IMR-90 (cell line): ENCODE results near the gene GMEB1. TPM values are rescaled to one million over a fixed set of nuclear protein-coding genes. Genes with fewer than 3 reads are reported as not detected.

Experiments used
- ATAC-seq: fragments of 200-7000 bp; cut with Tn5 transposase; 2 replicates; pipeline ENCODE4 v1.9.1; 2020; ENCODE audit warnings: low read depth, mild to moderate bottlenecking, moderate library complexity
- BruUV-seq: library from RNA; stranded (reverse); fragments of 400-500 nt; replicated peaks from 2 replicates; lab custom pipeline; 2021; lab: Mats Ljungman, UMichigan
- CTCF ChIA-PET: fragments of 300-600 bp; formaldehyde crosslinking; extraction: SDS; loops from one replicate; lab custom pipeline; 2021; ENCODE audit warnings: antibody characterized with exemption; lab: Yijun Ruan, JAX
- POLR2A ChIA-PET: fragments of 300-600 bp; sonication (Branson Sonifier 250); formaldehyde crosslinking; loops from one replicate; lab custom pipeline; 2022; ENCODE audit warnings: antibody characterized with exemption; ENCODE audit not compliant: unreplicated experiment; lab: Charles Lee
- DNase-seq: peaks from one replicate; pipeline ENCODE4 v3.0.0; 2013
- H2AFZ ChIP-seq: replicated peaks from 2 replicates; pipeline ENCODE3; 2013; ENCODE audit warnings: low read length, mild to moderate bottlenecking; ENCODE audit not compliant: poor library complexity
- H2AK5ac ChIP-seq: 2 replicates; pipeline ENCODE4 v1.6.1; 2013; ENCODE audit warnings: low read depth, low read length, inconsistent platforms
- H2AK9ac ChIP-seq: replicated peaks from 2 replicates; pipeline ENCODE3; 2013; ENCODE audit warnings: mild to moderate bottlenecking, low read depth, low read length, moderate library complexity; ENCODE audit not compliant: poor library complexity
- H2BK120ac ChIP-seq: 2 replicates; pipeline ENCODE4 v1.6.1; 2013; ENCODE audit warnings: low read depth, low read length, inconsistent platforms
- H2BK15ac ChIP-seq: 3 replicates; pipeline ENCODE4 v1.6.1; 2013; ENCODE audit warnings: low read depth, low read length, inconsistent platforms
- H2BK20ac ChIP-seq: 2 replicates; pipeline ENCODE4 v1.6.1; 2013; ENCODE audit warnings: low read depth, mild to moderate bottlenecking, inconsistent platforms, low read length, moderate library complexity
- H2BK5ac ChIP-seq: 2 replicates; pipeline ENCODE4 v1.6.1; 2013; ENCODE audit warnings: mild to moderate bottlenecking, low read depth, low read length, inconsistent platforms; ENCODE audit not compliant: poor library complexity, severe bottlenecking
- H3K14ac ChIP-seq: replicated peaks from 2 replicates; pipeline ENCODE4 v1.6.1; 2013; ENCODE audit warnings: low read depth, low read length, inconsistent platforms
- H3K18ac ChIP-seq: 2 replicates; pipeline ENCODE4 v1.6.1; 2013; ENCODE audit warnings: low read depth, low read length, control low read depth
- H3K23ac ChIP-seq: 2 replicates; pipeline ENCODE4 v1.6.1; 2013; ENCODE audit warnings: low read depth, low read length, inconsistent platforms
- H3K27ac ChIP-seq: 2 replicates; pipeline ENCODE4 v1.5.1; 2013; ENCODE audit warnings: mild to moderate bottlenecking, control low read depth, low read length; ENCODE audit not compliant: insufficient read depth
- H3K27me3 ChIP-seq: 2 replicates; pipeline ENCODE4 v1.6.1; 2013; ENCODE audit warnings: low read length; ENCODE audit not compliant: control insufficient read depth, insufficient read depth
- H3K36me3 ChIP-seq: 2 replicates; pipeline ENCODE4 v1.6.1; 2013; ENCODE audit warnings: low read length, mixed read lengths; ENCODE audit not compliant: control insufficient read depth, insufficient read depth
- H3K4ac ChIP-seq: 2 replicates; pipeline ENCODE4 v1.6.1; 2013; ENCODE audit warnings: low read depth, low read length, inconsistent platforms
- H3K4me1 ChIP-seq: 2 replicates; pipeline ENCODE4 v1.6.1; 2013; ENCODE audit warnings: low read length, mixed read lengths; ENCODE audit not compliant: control insufficient read depth, insufficient read depth
- H3K4me2 ChIP-seq: 2 replicates; pipeline ENCODE4 v1.6.1; 2013; ENCODE audit warnings: low read depth, mild to moderate bottlenecking, control low read depth, low read length, moderate library complexity
- H3K4me3 ChIP-seq: 2 replicates; pipeline ENCODE4 v1.5.1; 2013; ENCODE audit warnings: low read depth, mild to moderate bottlenecking, control low read depth, low read length, moderate library complexity; ENCODE audit not compliant: insufficient read depth
- H3K56ac ChIP-seq: 2 replicates; pipeline ENCODE4 v1.6.1; 2013; ENCODE audit warnings: low read length, inconsistent platforms; ENCODE audit not compliant: insufficient read depth; ENCODE audit errors: extremely low read depth
- H3K79me1 ChIP-seq, 2 experiments: 2 replicates each; pipeline ENCODE4 v1.6.1; 2013; ENCODE audit warnings: low read length in 2 of 2, inconsistent platforms in 1 of 2, low read depth in 1 of 2
- H3K9ac ChIP-seq: 2 replicates; pipeline ENCODE4 v1.6.1; 2013; ENCODE audit warnings: low read depth, low read length, control low read depth
- H3K9me1 ChIP-seq: 2 replicates; pipeline ENCODE4 v1.6.1; 2013; ENCODE audit warnings: low read length, inconsistent platforms; ENCODE audit not compliant: insufficient read depth
- H3K9me3 ChIP-seq: 2 replicates; pipeline ENCODE4 v1.6.1; 2013; ENCODE audit warnings: low read length; ENCODE audit not compliant: control insufficient read depth, insufficient read depth
- H4K20me1 ChIP-seq: 2 replicates; pipeline ENCODE4 v1.6.1; 2013; ENCODE audit warnings: low read length, inconsistent platforms; ENCODE audit not compliant: insufficient read depth
- H4K5ac ChIP-seq: 2 replicates; pipeline ENCODE4 v1.6.1; 2013; ENCODE audit warnings: mild to moderate bottlenecking, low read depth, low read length, control low read depth
- H4K8ac ChIP-seq, 2 experiments: 2 replicates each; pipeline ENCODE4 v1.6.1; 2013; ENCODE audit warnings: low read depth in 2 of 2, low read length in 2 of 2, control low read depth in 1 of 2, inconsistent platforms in 1 of 2
- H4K91ac ChIP-seq: 2 replicates; pipeline ENCODE4 v1.6.1; 2013; ENCODE audit warnings: low read depth, low read length, inconsistent platforms; ENCODE audit not compliant: insufficient read depth
- BHLHE40 ChIP-seq: fragments of 150-350 bp; IDR thresholded peaks from 2 replicates; pipeline ENCODE4 v1.6.1; 2016; ENCODE audit warnings: mild to moderate bottlenecking, low read depth, low read length
- CEBPB ChIP-seq: IDR thresholded peaks from 2 replicates; pipeline ENCODE4 v1.6.1; 2012; ENCODE audit warnings: low read depth, low read length, improper control_type of control experiment
- CHD1 ChIP-seq: IDR thresholded peaks from 2 replicates; pipeline ENCODE4 v1.6.1; 2012; ENCODE audit warnings: low read depth, low read length, improper control_type of control experiment
- CTCF ChIP-seq: conservative IDR thresholded peaks from 2 replicates; pipeline ENCODE4 v1.5.1; 2012; ENCODE audit warnings: mild to moderate bottlenecking, low read depth, low read length, improper control_type of control experiment
- FOS ChIP-seq: fragments of 150-350 bp; IDR thresholded peaks from 2 replicates; pipeline ENCODE4 v1.6.1; 2016; ENCODE audit warnings: low read depth, low read length
- MAFK ChIP-seq: IDR thresholded peaks from 2 replicates; pipeline ENCODE4 v1.6.1; 2012; ENCODE audit warnings: low read depth, low read length, improper control_type of control experiment
- MAZ ChIP-seq: IDR thresholded peaks from 2 replicates; pipeline ENCODE4 v1.6.1; 2012; ENCODE audit warnings: low read depth, mild to moderate bottlenecking, low read length, improper control_type of control experiment, moderate library complexity, borderline replicate concordance
- MXI1 ChIP-seq: IDR thresholded peaks from 2 replicates; pipeline ENCODE4 v1.6.1; 2012; ENCODE audit warnings: low read depth, mild to moderate bottlenecking, low read length, moderate library complexity, borderline replicate concordance
- NFE2L2 ChIP-seq: fragments of 150-350 bp; IDR thresholded peaks from 2 replicates; pipeline ENCODE4 v1.6.1; 2016; ENCODE audit warnings: low read depth, mild to moderate bottlenecking, low read length
- POLR2A ChIP-seq: IDR thresholded peaks from 2 replicates; pipeline ENCODE4 v1.6.1; 2012; ENCODE audit warnings: mild to moderate bottlenecking, low read depth, low read length
- RAD21 ChIP-seq: IDR thresholded peaks from 2 replicates; pipeline ENCODE4 v1.6.1; 2012; ENCODE audit warnings: low read length, improper control_type of control experiment
- RCOR1 ChIP-seq: IDR thresholded peaks from 2 replicates; pipeline ENCODE4 v1.6.1; 2012; ENCODE audit warnings: mild to moderate bottlenecking, low read length, improper control_type of control experiment; ENCODE audit not compliant: insufficient replicate concordance
- RFX5 ChIP-seq: IDR thresholded peaks from 2 replicates; pipeline ENCODE4 v1.8.0; 2012; ENCODE audit warnings: low read depth, mild to moderate bottlenecking, low read length, moderate library complexity
- SMC3 ChIP-seq: fragments of 150-350 bp; IDR thresholded peaks from 2 replicates; pipeline ENCODE4 v1.6.1; 2016; ENCODE audit warnings: low read depth, mild to moderate bottlenecking, antibody characterized with exemption, low read length, moderate library complexity
- WGBS, 2 experiments: methylation state at CpG; one replicate each; pipeline versions ENCODE4 v1.1.5 to v1.1.7; 2013; ENCODE audit warnings: missing lambda C conversion rate in 2 of 2; ENCODE audit not compliant: insufficient read length in 1 of 2; ENCODE audit errors: extremely low coverage in 2 of 2; 5-methylcytosine and 5-hydroxymethylcytosine counted together
- dilution Hi-C: fragments of 300-500 bp; cut with HindIII; formaldehyde crosslinking; loops from one replicate; pipeline ENCODE4 v1.14.3; 2018; ENCODE audit warnings: low sequenced_read_pairs; ENCODE audit not compliant: unreplicated experiment
- in situ Hi-C: fragments of 300-500 bp; cut with MboI; formaldehyde crosslinking; loops from 3 replicates; pipeline ENCODE4 v1.14.3; 2019; ENCODE audit warnings: low sequenced_read_pairs, inconsistent platforms, mixed read lengths
- intact Hi-C: fragments of 100-400 bp; cut with micrococcal nuclease; formaldehyde crosslinking; loops from 2 replicates; pipeline ENCODE4 v1.10.0; 2022
- polyA plus RNA-seq, 3 experiments: library from polyadenylated mRNA; depleted of rRNA; stranded (reverse); fragments of >200 nt; gene quantifications; 2 replicates each; pipeline ENCODE4 v1.2.3, GENCODE V29; 2012; ENCODE audit warnings: low replicate concordance in 1 of 3
- total RNA-seq: library from RNA; depleted of rRNA; stranded (reverse); fragments of >200 nt; gene quantifications from 2 replicates; pipeline ENCODE4 v1.2.3, GENCODE V29; 2012
- TF ChIP-seq, protein P1 (sequence below): fragments of 150-350 bp; IDR thresholded peaks from 2 replicates; pipeline ENCODE4 v1.6.1; 2016; ENCODE audit warnings: low read depth, mild to moderate bottlenecking, low read length, moderate library complexity, borderline replicate concordance
- TF ChIP-seq, protein P2 (sequence below): fragments of 150-350 bp; IDR thresholded peaks from 2 replicates; pipeline ENCODE4 v1.6.1; 2017; ENCODE audit warnings: mild to moderate bottlenecking, antibody characterized with exemption, low read length, low read depth

Gene GMEB1
- total and polyA plus RNA-seq, 2 of the 4 experiments (the other 2 are of a cell fraction): 7.1 to 7.9 TPM

DNA sequence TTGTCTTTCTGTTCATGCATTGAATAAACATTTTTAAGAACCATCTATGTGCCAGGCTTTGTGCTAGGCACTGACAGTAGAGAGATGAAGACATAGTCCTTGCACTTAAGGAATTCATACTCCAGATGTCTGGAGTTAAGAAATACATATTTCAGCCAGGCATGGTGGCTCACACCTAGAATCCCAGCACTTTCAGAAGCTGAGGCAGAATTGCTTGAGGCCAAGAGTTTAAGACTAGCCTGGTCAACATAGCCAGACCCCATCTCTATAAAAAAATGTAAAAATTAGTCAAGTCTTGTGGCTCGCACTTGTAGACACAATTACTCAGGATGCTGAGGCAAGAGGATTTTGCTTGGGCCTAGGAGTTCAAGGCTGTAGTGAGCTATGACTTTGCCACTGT is 49.6 kb downstream of the GMEB1 start:
- H2BK5ac ChIP-seq: no peak overlapping the region
- CTCF ChIA-PET: no interaction called here
- no peak overlapping the region; a peak in 1 of 4 replicates for H4K8ac ChIP-seq
- H3K14ac ChIP-seq: no peak overlapping the region; the same call in 1 of the 2 replicates
- H2AK9ac ChIP-seq: no peak overlapping the region
- no CpG with 5 or more reads among the region's 1 CpG for WGBS, 2 experiments
- no peak overlapping the region for H3K4me2 ChIP-seq
- H3K36me3 ChIP-seq: peaks cover 14% of the 10 kb centered on the region
- no peak overlapping the region for H3K23ac ChIP-seq
- peaks cover 4% of the 10 kb centered on the region for H3K4me1 ChIP-seq
- POLR2A ChIA-PET: no interaction called here
- dilution Hi-C loops (no loop called here), in situ Hi-C loops (no loop called here), intact Hi-C loops (no loop called here)
- H2BK120ac ChIP-seq: no peak overlapping the region
- H2AK5ac ChIP-seq: no peak overlapping the region
- DNase-seq: no peak
- no peak overlapping the region for H2AFZ ChIP-seq
- H3K4me3 ChIP-seq: no peak overlapping the region
- no peak overlapping the region for H3K18ac ChIP-seq
- ATAC-seq: no peak
- H3K27ac ChIP-seq: no peak overlapping the region
- no peak overlapping the region for H4K91ac ChIP-seq
- H2BK15ac ChIP-seq: no peak overlapping the region
- H3K4ac ChIP-seq: no peak overlapping the region
- TF ChIP-seq, protein P1, sequence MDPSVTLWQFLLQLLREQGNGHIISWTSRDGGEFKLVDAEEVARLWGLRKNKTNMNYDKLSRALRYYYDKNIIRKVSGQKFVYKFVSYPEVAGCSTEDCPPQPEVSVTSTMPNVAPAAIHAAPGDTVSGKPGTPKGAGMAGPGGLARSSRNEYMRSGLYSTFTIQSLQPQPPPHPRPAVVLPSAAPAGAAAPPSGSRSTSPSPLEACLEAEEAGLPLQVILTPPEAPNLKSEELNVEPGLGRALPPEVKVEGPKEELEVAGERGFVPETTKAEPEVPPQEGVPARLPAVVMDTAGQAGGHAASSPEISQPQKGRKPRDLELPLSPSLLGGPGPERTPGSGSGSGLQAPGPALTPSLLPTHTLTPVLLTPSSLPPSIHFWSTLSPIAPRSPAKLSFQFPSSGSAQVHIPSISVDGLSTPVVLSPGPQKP: no peak
- TF ChIP-seq CEBPB: no peak
- TF ChIP-seq RCOR1: no peak
- no peak for TF ChIP-seq MAFK
- no peak for TF ChIP-seq RAD21
- TF ChIP-seq MAZ: no peak
- no peak for TF ChIP-seq FOS
- TF ChIP-seq NFE2L2: no peak
- TF ChIP-seq BHLHE40: no peak
- TF ChIP-seq, protein P2, sequence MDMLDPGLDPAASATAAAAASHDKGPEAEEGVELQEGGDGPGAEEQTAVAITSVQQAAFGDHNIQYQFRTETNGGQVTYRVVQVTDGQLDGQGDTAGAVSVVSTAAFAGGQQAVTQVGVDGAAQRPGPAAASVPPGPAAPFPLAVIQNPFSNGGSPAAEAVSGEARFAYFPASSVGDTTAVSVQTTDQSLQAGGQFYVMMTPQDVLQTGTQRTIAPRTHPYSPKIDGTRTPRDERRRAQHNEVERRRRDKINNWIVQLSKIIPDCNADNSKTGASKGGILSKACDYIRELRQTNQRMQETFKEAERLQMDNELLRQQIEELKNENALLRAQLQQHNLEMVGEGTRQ: no peak
- no peak for TF ChIP-seq CTCF
- no peak for TF ChIP-seq CHD1
- TF ChIP-seq RFX5: no peak
- no peak for TF ChIP-seq POLR2A
- TF ChIP-seq MXI1: no peak
- no peak for TF ChIP-seq SMC3
- H3K56ac ChIP-seq: no peak overlapping the region
- H4K5ac ChIP-seq: no peak overlapping the region
- H3K79me1 ChIP-seq: peaks cover 0 to 2% of the 10 kb centered on the region in 2 experiments; a peak in 2 of 4 replicates
- no peak overlapping the region for H3K9ac ChIP-seq
- H4K20me1 ChIP-seq: no peaks in the 10 kb centered on the region
- peaks cover 15% of the 10 kb centered on the region for H3K9me1 ChIP-seq
- H3K27me3 ChIP-seq: no peaks in the 10 kb centered on the region
- BruUV-seq: no TSS peak
- H3K9me3 ChIP-seq: no peaks in the 10 kb centered on the region
- H2BK20ac ChIP-seq: peak overlapping the region; percentile 8; the same call in 1 of the 2 replicates
